Fibroblast of pulmonary artery (primary cell): ENCODE results near the gene GPR12.
"Not testable (repeated sequence)": the region's sequence is repeated elsewhere in the genome, so short reads cannot be mapped to it uniquely, and the experiment has no call there.

Experiments used
- DNase-seq: peaks from one replicate; pipeline ENCODE4 v3.0.0-alpha.2; 2010; ENCODE audit warnings: low read depth
- H3K4me3 ChIP-seq: replicated peaks from 2 replicates; pipeline ENCODE4 v1.5.1; 2011; ENCODE audit warnings: low read depth, mild to moderate bottlenecking, control low read depth, low read length, moderate library complexity
- CTCF ChIP-seq: IDR thresholded peaks from 2 replicates; pipeline ENCODE4 v1.5.1; 2011; ENCODE audit warnings: mild to moderate bottlenecking, control low read depth, low read length, inconsistent platforms; ENCODE audit errors: missing control alignments

Gene GPR12

GRCh38 chr13:26726684-26727083 is 33.9 kb downstream of the GPR12 start:
- H3K4me3 ChIP-seq, result no peak overlapping the region
- no peak for DNase-seq
- TF ChIP-seq CTCF, result no peak

GRCh38 chr13:26723620-26724019 is 37.0 kb downstream of the GPR12 start:
- H3K4me3 ChIP-seq, DNase-seq: not testable (repeated sequence)

DNA sequence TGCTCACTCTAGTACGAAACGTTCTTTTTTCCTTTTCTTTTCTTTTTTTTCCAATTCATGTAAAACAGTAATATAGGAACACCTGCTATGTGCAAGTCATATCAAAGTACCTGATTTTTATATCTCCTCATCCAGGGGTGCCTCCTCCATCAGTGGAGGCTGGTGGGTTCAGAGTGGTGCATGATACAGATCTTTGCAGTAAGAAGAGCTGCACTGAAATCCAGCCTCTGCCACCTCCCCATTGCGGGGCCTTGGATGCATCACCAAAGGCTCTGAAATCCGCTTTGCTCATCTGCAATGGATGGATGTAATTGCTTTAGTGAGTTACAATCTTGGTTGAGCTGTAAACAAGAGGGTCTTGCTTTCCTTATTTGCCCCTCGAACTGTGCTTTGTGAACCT is 38.3 kb downstream of the GPR12 start:
- DNase-seq, result no peak
- TF ChIP-seq CTCF, result no peak
- no peak overlapping the region for H3K4me3 ChIP-seq

DNA sequence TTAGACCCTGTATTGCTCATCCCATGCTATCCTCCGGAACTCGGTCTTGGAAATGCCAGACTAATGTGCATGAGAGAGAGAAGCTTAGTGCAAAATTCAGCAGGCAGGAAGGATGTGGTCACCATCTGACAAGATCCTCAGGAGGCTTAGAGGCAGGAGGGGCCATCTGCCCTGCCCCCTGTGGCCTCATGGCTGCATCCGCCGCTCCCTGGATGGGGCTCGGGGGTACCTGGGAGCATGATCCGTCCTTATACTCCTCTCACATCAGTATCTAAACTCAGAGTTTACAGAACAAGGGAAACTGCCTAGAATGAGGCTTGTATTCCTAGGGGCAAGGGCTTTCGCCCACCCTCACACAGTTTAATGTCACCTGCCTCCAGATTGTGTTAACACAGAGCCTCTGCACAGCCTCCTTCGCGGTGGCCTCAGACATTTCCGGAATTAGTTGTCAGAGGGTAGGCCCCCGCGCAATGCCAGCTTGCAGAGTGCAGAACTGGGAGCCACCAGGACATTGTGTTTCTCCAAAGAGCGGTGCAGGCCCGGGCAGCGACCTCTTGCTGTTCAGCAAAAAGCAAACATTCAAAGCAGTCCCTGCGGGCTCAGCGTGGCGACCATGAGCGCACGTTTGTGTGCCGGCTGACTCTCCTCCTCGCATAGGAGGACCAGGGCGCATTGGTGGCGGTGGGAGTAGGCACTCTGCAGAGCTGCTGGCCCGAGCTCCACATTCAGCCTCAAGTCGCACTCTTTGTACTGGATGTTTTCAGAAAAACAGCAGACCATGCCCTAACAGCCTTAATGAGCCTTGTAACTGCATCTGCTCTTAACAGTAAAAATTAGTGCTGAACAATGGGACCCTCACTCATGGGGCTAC is 39.1 kb downstream of the GPR12 start:
- TF ChIP-seq CTCF, result no peak
- H3K4me3 ChIP-seq, result no peak overlapping the region
- DNase-seq, result no peak

GRCh38 chr13:26719356-26719945 is 41.1 kb downstream of the GPR12 start:
- H3K4me3 ChIP-seq, result no peak overlapping the region
- DNase-seq, result no peak
- peak; percentile 26 for TF ChIP-seq CTCF

- TF ChIP-seq CTCF, result no peak
- DNase-seq, result no peak
- no peak overlapping the region for H3K4me3 ChIP-seq
Observed at GRCh38 chr13:26718872-26719271, 41.7 kb downstream of the GPR12 start.

GRCh38 chr13:26718146-26718545 is 42.4 kb downstream of the GPR12 start:
- H3K4me3 ChIP-seq, result no peak overlapping the region
- no peak for DNase-seq
- TF ChIP-seq CTCF, result no peak
